HepG2 (cell line): ENCODE results near the gene PPP2R5B. TPM values are rescaled to one million over a fixed set of nuclear protein-coding genes. Genes with fewer than 3 reads are reported as not detected.

Source experiments
- ATAC-seq: fragments of 200-7000 bp; cut with Tn5 transposase; 3 replicates; pipeline ENCODE4 v1.9.1; 2020; ENCODE audit warnings: mild to moderate bottlenecking, moderate library complexity
- BruUV-seq: library from RNA; stranded (reverse); fragments of 400-500 nt; replicated peaks from 2 replicates; lab custom pipeline; 2021; lab: Mats Ljungman, UMichigan
- CTCF ChIA-PET: fragments of 300-600 bp; formaldehyde crosslinking; extraction: SDS; loops from one replicate; lab custom pipeline; 2021; ENCODE audit warnings: low total read pairs, inconsistent platforms, low intra/inter-chr PET ratio; lab: Yijun Ruan, JAX
- POLR2A ChIA-PET: fragments of 350-600 bp; sonication (Branson Sonifier 250); formaldehyde crosslinking; loops from one replicate; lab custom pipeline; 2020; ENCODE audit warnings: antibody characterized with exemption, inconsistent platforms; lab: Yijun Ruan, JAX
- DNase-seq: peaks from one replicate; pipeline ENCODE4 v3.0.0-alpha.2; 2015; ENCODE audit warnings: low spot score
- FAIRE-seq: peaks from 3 replicates; lab custom pipeline; 2011; peaks lifted over from hg19 to GRCh38; lab: Jason Lieb, UNC
- H2AFZ ChIP-seq: one replicate; pipeline ENCODE4 v1.6.1; 2011; ENCODE audit warnings: low read length, inconsistent platforms
- H3K27ac ChIP-seq: fragments of 300-600 bp; 3 replicates; pipeline ENCODE4 v1.8.0; 2011; ENCODE audit warnings: mixed run types, mild to moderate bottlenecking, mixed read lengths, low read length, inconsistent platforms; ENCODE audit not compliant: insufficient read depth; ENCODE audit errors: extremely low read length
- H3K27me3 ChIP-seq, 2 experiments: fragments of 200-600 bp in 1 of 2; 2 replicates in 1 of 2; 3 replicates in 1 of 2; pipeline versions ENCODE4 v1.6.0 to v1.8.0; 2011; ENCODE audit warnings: low read length in 2 of 2, mild to moderate bottlenecking in 2 of 2, moderate library complexity in 2 of 2, inconsistent platforms in 1 of 2; ENCODE audit not compliant: insufficient read depth in 2 of 2, control insufficient read depth in 1 of 2
- H3K36me3 ChIP-seq, 2 experiments: fragments of 200-600 bp in 1 of 2; replicated peaks in 1 of 2; 2 replicates in 1 of 2; 3 replicates in 1 of 2; pipeline versions ENCODE4 v1.5.1 to v1.8.0; 2011; ENCODE audit warnings: low read length in 2 of 2, inconsistent platforms in 1 of 2; ENCODE audit not compliant: insufficient read depth in 2 of 2, control insufficient read depth in 1 of 2
- H3K4me1 ChIP-seq: 2 replicates; pipeline ENCODE4 v1.5.1; 2012; ENCODE audit warnings: low read length, inconsistent platforms; ENCODE audit not compliant: insufficient read depth
- H3K4me2 ChIP-seq: 2 replicates; pipeline ENCODE4 v1.6.0; 2011; ENCODE audit warnings: low read depth, low read length, inconsistent platforms
- H3K4me3 ChIP-seq, 3 experiments: fragments of 200-600 bp in 1 of 3; sonication (generic), shearing (Covaris generic) in 1 of 3; replicated peaks in 1 of 3; 2 replicates each; pipeline ENCODE4 v1.5.1; 2011 to 2016; ENCODE audit warnings: low read length in 3 of 3, inconsistent platforms in 2 of 3, low read depth in 2 of 3, mild to moderate bottlenecking in 2 of 3, control low read depth in 1 of 3, mixed read lengths in 1 of 3; ENCODE audit not compliant: insufficient read depth in 1 of 3
- H3K79me2 ChIP-seq: one replicate; pipeline ENCODE4 v1.6.1; 2011; ENCODE audit warnings: low read length, inconsistent platforms; ENCODE audit not compliant: insufficient read depth
- H3K9ac ChIP-seq: 2 replicates; pipeline ENCODE4 v1.6.0; 2011; ENCODE audit warnings: mild to moderate bottlenecking, low read depth, low read length, inconsistent platforms; ENCODE audit not compliant: insufficient read depth
- H3K9me3 ChIP-seq: 2 replicates; pipeline ENCODE4 v1.5.1; 2012; ENCODE audit warnings: mild to moderate bottlenecking, low read length
- H4K20me1 ChIP-seq: 2 replicates; pipeline ENCODE4 v1.6.0; 2011; ENCODE audit warnings: inconsistent platforms, mild to moderate bottlenecking, low read length, moderate library complexity; ENCODE audit not compliant: insufficient read depth
- PLSCR1 ChIP-seq: sonication (generic); formaldehyde crosslinking; IDR thresholded peaks from 2 replicates; pipeline ENCODE4 v1.5.0; 2020; ENCODE audit warnings: missing genetic modification reagents, mild to moderate bottlenecking, borderline replicate concordance
- REXO4 ChIP-seq: sonication (generic); formaldehyde crosslinking; IDR thresholded peaks from 2 replicates; pipeline ENCODE4 v1.8.0; 2022; ENCODE audit warnings: missing genetic modification reagents, mild to moderate bottlenecking, borderline replicate concordance
- ZNF292 ChIP-seq: sonication (generic); formaldehyde crosslinking; IDR thresholded peaks from 2 replicates; pipeline ENCODE4 v1.8.1; 2022; ENCODE audit warnings: mild to moderate bottlenecking, low read depth, missing genetic modification reagents, borderline replicate concordance
- ZNF3 ChIP-seq: IDR thresholded peaks from 2 replicates; pipeline ENCODE4 v1.7.0; 2017; ENCODE audit warnings: inconsistent platforms
- ZNF563 ChIP-seq: sonication (generic); formaldehyde crosslinking; IDR thresholded peaks from 2 replicates; pipeline ENCODE4 v1.8.0; 2022; ENCODE audit warnings: mild to moderate bottlenecking, moderate library complexity, missing genetic modification reagents
- WGBS: methylation state at CpG from one replicate; pipeline ENCODE4 v1.1.6; 2017; ENCODE audit warnings: low lambda C conversion rate; 5-methylcytosine and 5-hydroxymethylcytosine counted together
- in situ Hi-C: cut with HindIII; loops from 2 replicates; pipeline ENCODE4 v1.10.0; 2017; ENCODE audit warnings: low pct_unique_long_range_greater_than_20kb; ENCODE audit not compliant: extremely low pct_ligation_motif_present
- intact Hi-C: fragments of 100-400 bp; cut with micrococcal nuclease; formaldehyde crosslinking; loops from one replicate; pipeline ENCODE4 v1.10.0; 2022; ENCODE audit not compliant: unreplicated experiment
- polyA plus RNA-seq, 8 experiments: library from polyadenylated mRNA; depleted of rRNA in 3 of 8; stranded (reverse) in 7 of 8; unstranded in 1 of 8; fragments of >200 nt; fragmentation: Illumina TruSeq in 4 of 8; extraction: Trizol in 4 of 8; gene quantifications; 2 replicates each; pipeline versions ENCODE4 v1.2.1 to v1.2.3, GENCODE V29; 2011 to 2016; ENCODE audit warnings: low read depth in 4 of 8, missing spikeins in 1 of 8, mixed read lengths in 1 of 8; ENCODE audit not compliant: insufficient read depth in 1 of 8
- total RNA-seq, 5 experiments: library from RNA; depleted of rRNA; stranded (reverse); fragments of >200 nt; fragmentation: Illumina TruSeq; extraction: Trizol; gene quantifications; 2 replicates each; pipeline ENCODE4 v1.2.3, GENCODE V29; 2016; ENCODE audit warnings: low read depth in 1 of 5
- TF ChIP-seq, protein P1 (sequence below): sonication (generic); formaldehyde crosslinking; IDR thresholded peaks from 2 replicates; pipeline ENCODE4 v1.5.1; 2020; ENCODE audit warnings: missing genetic modification reagents, mild to moderate bottlenecking, borderline replicate concordance

The PPP2R5B gene
- total and polyA plus RNA-seq, 2 of the 13 experiments (the other 11 are each of a cell fraction or from before 2014, with no cell fraction given), result 2.3 to 8.3 TPM

GRCh38 chr11:64960719-64961118, 36.2 kb downstream of the PPP2R5B start:
- H3K36me3 ChIP-seq, result no peaks in the 10 kb centered on the region
- POLR2A ChIA-PET, result no interaction called here
- no peak overlapping the region for H2AFZ ChIP-seq
- CTCF ChIA-PET, result no interaction called here
- no peak for FAIRE-seq
- ATAC-seq, result no peak
- WGBS, result 6% methylated on average over 4 of the region's 4 CpGs
- no peak overlapping the region for H3K4me3 ChIP-seq
- no peaks in the 10 kb centered on the region; a peak in 1 of 5 replicates for H3K27me3 ChIP-seq
- intact Hi-C loops, result no loop called here
- BruUV-seq, result no TSS peak
- H3K9me3 ChIP-seq, result no peaks in the 10 kb centered on the region
- no peak overlapping the region for H3K4me2 ChIP-seq
- peaks cover 10% of the 10 kb centered on the region for H3K4me1 ChIP-seq
- no peak overlapping the region for H3K27ac ChIP-seq
- no peaks in the 10 kb centered on the region for H3K79me2 ChIP-seq
- in situ Hi-C loops, result no loop called here
- peak; percentile 9 for DNase-seq
- H4K20me1 ChIP-seq, result no peaks in the 10 kb centered on the region
- no peak overlapping the region for H3K9ac ChIP-seq
- TF ChIP-seq ZNF292 (CRISPR knock-in tag), result no peak

DNA sequence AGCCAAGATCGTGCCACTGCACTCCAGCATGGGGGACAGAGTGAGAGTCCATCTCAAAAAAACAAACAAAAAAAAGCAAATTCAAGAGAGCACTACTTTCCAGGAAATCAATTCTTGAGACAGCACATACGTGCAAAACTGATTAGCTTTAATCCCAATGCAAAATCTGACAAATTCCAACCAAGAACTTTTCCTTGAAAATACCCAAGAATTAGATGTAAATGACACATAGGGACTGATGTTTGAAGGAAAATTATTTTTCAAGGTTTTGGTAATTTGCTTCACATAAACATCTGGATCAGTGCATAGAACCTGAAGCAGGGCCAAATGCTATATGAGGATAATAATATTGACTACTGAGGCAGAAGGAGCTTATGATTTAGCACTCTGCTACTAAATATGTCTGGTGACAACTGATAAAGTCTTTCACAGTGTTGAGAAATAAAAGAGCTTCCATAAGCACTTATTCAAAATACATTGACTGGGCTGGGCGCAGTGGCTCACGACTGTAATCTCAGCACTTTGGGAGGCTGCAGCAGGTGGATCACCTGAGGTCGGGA, 38.7 kb downstream of the PPP2R5B start:
- TF ChIP-seq, protein P1, sequence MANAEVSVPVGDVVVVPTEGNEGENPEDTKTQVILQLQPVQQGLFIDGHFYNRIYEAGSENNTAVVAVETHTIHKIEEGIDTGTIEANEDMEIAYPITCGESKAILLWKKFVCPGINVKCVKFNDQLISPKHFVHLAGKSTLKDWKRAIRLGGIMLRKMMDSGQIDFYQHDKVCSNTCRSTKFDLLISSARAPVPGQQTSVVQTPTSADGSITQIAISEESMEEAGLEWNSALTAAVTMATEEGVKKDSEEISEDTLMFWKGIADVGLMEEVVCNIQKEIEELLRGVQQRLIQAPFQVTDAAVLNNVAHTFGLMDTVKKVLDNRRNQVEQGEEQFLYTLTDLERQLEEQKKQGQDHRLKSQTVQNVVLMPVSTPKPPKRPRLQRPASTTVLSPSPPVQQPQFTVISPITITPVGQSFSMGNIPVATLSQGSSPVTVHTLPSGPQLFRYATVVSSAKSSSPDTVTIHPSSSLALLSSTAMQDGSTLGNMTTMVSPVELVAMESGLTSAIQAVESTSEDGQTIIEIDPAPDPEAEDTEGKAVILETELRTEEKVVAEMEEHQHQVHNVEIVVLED (CRISPR knock-in tag), result no peak
- TF ChIP-seq ZNF563 (CRISPR knock-in tag), result no peak
- no peak for TF ChIP-seq ZNF3 (CRISPR knock-in tag)
- TF ChIP-seq PLSCR1 (CRISPR knock-in tag), result no peak
- TF ChIP-seq REXO4 (CRISPR knock-in tag), result no peak
- H3K4me2 ChIP-seq, result no peak overlapping the region
- 50% methylated on average over 5 of the region's 5 CpGs for WGBS
- BruUV-seq, result no TSS peak
- H3K36me3 ChIP-seq, result no peaks in the 10 kb centered on the region
- H3K27me3 ChIP-seq, result peaks cover 0 to 3% of the 10 kb centered on the region in 2 experiments; a peak in 2 of 5 replicates
- intact Hi-C loops, result no loop called here
- H3K4me3 ChIP-seq, result no peak overlapping the region
- CTCF ChIA-PET, result no interaction called here
- H2AFZ ChIP-seq, result no peak overlapping the region
- peaks cover 10% of the 10 kb centered on the region for H3K4me1 ChIP-seq
- no peak for ATAC-seq
- no peaks in the 10 kb centered on the region for H3K79me2 ChIP-seq
- no peak overlapping the region for H3K9ac ChIP-seq
- H3K27ac ChIP-seq, result no peak overlapping the region
- in situ Hi-C loops, result no loop called here
- H3K9me3 ChIP-seq, result no peaks in the 10 kb centered on the region
- no peaks in the 10 kb centered on the region for H4K20me1 ChIP-seq
- POLR2A ChIA-PET, result no interaction called here
- no peak for FAIRE-seq
- no peak for DNase-seq
